NOMO-1 (cell line): ENCODE results near the gene GLRA3.
A peak's percentile ranks its signal among the peaks of the same experiment; 100 is the strongest.

ENCODE experiments used
- DNase-seq, 2 experiments: peaks; one replicate each; lab custom pipeline; 2025; ENCODE audit not compliant: unreplicated experiment in 2 of 2; lab: John Stamatoyannopoulos, UW

Gene GLRA3

DNA sequence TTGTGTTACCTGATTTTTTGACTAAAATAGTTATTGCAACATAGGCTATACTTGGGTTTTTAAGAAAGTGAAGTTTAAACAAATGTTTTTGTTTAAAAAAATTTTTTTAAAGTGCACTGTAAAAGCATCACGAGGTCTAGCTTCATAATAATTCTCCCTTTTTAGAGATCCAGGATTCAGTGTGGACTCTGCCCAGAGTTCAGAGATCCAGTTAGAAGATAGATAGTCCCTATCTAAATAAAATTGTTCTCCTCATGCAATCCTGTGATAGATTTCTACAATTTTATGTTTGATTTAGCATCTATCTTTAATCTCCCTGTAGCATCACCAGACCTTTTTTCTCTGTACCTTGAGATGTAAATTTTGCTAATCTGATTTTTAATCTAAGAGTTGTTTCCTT is 221.3 kb downstream of the GLRA3 start:
- peak in 1 of 2 experiments; percentile 23 for DNase-seq

DNA sequence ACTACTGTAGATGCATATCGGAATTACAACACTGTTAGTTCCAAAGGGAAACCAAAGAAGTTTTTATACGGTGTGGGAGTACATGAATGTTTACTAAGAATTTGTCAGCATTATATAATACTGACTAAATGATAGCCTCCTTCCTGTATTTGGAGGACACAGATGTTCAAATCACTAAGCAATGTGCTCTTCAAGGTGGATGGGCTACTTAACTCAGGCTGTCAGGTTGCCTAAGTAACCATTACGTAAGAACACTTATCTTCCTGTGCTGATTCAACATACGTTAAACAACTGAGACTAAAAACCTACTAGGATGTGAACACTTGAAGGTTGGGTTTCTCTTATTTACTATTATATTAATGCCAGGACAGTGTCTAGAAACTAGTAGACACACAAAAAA is 224.8 kb downstream of the GLRA3 start:
- DNase-seq = peak; percentile 59 to 96

- no peak for DNase-seq
Measured at GRCh38 chr4:174600391-174600790, 228.7 kb downstream of the GLRA3 start.

DNA sequence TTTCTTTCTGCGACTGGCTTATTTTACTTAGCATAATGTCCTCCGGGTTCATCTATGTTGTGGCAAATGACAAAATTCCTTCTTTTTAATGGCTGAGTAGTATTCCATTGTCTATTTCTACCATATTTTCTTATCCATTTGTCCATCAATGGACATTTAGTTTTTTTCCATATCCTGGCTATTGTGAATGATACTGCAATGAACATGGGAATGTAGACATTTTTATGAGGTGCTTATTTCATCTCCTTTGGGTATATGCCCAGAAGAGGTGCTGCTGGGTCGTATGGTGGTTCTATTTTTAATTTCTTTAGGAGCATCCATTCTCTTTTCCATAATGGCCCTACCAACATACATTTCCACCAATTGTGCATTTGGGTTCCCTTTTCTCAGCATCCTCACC is 230.2 kb downstream of the GLRA3 start:
- DNase-seq = no peak

- no peak for DNase-seq
Measured at GRCh38 chr4:174596513-174596912, 232.5 kb downstream of the GLRA3 start.

- DNase-seq = no peak
Measured at GRCh38 chr4:174595141-174595929, 233.7 kb downstream of the GLRA3 start.

DNA sequence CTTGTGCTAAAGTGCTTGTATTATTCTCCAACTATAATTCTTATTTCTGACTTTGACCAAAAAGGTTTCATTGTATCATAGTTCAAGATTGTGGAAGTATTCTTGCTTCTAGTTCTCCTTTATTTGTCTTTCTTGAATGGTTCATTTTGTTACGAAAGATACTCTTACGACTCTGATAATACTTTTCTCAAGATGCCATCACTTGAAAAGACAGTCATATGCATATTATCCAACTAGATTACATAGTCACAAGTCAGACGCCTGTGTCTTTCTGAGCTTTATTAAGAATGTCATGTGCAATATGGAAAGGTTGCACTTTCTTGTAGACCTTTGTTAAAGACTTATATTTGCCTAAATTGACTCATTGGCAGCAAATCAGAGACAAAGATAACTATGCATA is 235.3 kb downstream of the GLRA3 start:
- peak in 1 of 2 experiments; percentile 72 for DNase-seq

GRCh38 chr4:174592985-174593335 is 236.1 kb downstream of the GLRA3 start:
- DNase-seq = peak; percentile 63 to 89

- DNase-seq = peak in 1 of 2 experiments; percentile 14
Measured at GRCh38 chr4:174592256-174592984, 236.6 kb downstream of the GLRA3 start.

DNA sequence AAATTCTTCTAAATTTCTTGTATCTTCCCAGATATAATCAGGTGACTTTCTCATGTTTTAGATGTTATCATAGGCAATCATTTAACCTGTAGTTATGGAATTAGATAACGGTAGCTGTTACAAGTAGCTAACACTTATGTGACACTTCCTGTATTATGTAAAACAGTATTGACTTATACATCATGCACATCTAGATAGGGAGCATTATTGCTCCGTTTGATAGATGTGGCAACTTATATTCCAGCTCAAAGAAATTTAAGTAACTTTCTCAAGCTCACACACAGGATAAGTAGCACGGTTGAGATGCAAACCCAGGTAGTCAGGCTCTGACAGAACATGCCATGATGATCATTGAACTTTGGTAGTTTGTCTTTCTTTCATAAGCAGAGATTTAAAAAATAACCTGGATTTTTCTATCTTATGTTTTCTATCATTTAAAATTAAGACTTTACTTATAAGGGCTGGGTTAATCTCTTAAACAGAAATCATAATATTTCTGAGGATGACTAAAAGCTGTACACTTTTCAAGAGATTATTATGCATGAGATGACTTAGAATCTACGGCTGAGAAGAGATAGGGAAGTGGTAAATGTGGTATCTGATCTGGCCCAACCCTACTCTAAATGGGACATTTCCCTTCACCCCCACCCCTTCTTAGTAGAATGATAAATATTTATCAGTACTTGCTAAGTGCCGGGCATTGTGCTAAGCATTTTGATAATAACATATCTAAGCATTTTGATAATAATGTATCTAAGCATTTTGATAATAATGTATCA is 237.6 kb downstream of the GLRA3 start:
- DNase-seq = peak; percentile 78 to 87

DNA sequence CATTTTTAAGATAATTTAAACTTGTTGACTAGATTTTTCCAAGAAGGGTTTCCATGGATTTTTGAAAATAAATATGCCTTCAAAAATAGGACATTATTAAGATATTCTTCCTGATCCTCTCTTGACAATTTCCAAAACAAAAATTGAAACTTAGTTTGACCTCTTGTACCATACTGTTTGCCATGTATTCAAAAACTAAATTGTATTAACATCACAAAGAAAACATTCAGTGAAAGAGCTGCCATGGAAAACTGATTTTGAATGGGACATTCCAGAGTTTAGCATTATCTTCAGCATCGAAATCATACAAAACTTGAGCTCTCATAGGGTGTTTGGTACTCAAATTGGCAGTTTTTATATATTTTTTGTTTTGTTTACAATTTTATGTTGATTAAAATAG is 238.7 kb downstream of the GLRA3 start:
- DNase-seq = no peak
